Measurements from ENCODE around the gene AFMID. TPM values are rescaled to one million over a fixed set of nuclear protein-coding genes. Genes with fewer than 3 reads are reported as not detected.

AFMID gene
- total and polyA plus RNA-seq, 9 of the 15 experiments (the other 6 are each of a cell fraction or from before 2014, with no cell fraction given), result 62.1 to 188 (median 74.4) TPM

DNA sequence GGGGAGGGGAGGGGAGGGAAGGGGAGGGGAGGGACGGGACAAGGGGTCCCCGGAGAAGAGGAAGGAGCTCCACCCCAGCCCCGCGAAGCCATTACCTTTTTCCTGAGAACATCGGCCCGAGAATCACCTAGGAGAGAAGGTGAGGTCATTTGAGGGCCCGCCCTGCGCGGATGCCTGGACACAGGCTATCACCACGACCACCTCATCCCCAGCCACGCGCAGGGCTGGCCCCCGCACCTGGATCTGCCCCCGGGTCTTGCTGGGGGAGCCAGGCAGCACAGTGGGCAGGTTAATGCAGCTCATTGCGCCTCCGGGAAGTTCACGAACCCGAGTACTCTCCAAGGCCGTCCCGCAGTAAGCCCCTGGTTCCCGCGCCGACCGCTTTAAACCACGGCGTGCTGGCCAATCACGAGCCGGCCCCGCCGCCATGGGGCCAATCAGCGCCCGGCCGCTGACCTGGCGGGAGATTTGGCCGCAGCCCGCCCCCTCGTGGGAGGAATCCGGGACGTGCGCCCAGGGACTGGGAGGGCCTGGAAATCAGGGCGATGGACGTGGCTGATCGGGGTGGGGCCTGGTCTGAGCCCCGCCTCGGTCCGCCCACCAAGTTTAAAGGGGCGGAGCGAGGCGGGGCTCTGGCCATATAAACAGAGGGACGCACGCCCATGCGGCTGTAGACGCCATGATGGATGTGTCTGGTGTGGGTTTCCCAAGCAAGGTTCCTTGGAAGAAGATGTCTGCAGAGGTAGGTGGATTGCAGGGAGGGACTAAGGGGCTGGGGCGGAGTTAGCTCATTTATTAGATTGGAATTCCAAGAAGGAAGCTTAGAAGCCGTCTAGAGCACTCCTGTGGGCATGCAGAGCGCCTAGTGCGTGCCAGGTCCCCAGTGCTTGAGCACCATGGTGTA, at the start of gene AFMID, which contains the start of gene TK1 (continued):
- TF ChIP-seq, protein P1, sequence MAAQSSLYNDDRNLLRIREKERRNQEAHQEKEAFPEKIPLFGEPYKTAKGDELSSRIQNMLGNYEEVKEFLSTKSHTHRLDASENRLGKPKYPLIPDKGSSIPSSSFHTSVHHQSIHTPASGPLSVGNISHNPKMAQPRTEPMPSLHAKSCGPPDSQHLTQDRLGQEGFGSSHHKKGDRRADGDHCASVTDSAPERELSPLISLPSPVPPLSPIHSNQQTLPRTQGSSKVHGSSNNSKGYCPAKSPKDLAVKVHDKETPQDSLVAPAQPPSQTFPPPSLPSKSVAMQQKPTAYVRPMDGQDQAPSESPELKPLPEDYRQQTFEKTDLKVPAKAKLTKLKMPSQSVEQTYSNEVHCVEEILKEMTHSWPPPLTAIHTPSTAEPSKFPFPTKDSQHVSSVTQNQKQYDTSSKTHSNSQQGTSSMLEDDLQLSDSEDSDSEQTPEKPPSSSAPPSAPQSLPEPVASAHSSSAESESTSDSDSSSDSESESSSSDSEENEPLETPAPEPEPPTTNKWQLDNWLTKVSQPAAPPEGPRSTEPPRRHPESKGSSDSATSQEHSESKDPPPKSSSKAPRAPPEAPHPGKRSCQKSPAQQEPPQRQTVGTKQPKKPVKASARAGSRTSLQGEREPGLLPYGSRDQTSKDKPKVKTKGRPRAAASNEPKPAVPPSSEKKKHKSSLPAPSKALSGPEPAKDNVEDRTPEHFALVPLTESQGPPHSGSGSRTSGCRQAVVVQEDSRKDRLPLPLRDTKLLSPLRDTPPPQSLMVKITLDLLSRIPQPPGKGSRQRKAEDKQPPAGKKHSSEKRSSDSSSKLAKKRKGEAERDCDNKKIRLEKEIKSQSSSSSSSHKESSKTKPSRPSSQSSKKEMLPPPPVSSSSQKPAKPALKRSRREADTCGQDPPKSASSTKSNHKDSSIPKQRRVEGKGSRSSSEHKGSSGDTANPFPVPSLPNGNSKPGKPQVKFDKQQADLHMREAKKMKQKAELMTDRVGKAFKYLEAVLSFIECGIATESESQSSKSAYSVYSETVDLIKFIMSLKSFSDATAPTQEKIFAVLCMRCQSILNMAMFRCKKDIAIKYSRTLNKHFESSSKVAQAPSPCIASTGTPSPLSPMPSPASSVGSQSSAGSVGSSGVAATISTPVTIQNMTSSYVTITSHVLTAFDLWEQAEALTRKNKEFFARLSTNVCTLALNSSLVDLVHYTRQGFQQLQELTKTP (IDR thresholded peaks at IDR 0.05; ENCODE audit: low read depth in 1 of 2, partially characterized antibody in 2 of 2), result no peak
- TF ChIP-seq ZBTB7A (IDR thresholded peaks at IDR 0.05; ENCODE audit: borderline replicate concordance, control insufficient read depth, low read depth, low read length) (peak; percentile 53; the same call in 1 of the 2 replicates), GABPB1 (CRISPR knock-in tag; IDR thresholded peaks at IDR 0.05) (peak; percentile 86), RB1 (IDR thresholded peaks at IDR 0.05; ENCODE audit: low read depth) (peak; percentile 100), CBFA2T3 (IDR thresholded peaks at IDR 0.05) (no peak), POLR2AphosphoS5 (IDR thresholded peaks at IDR 0.05; ENCODE audit: control insufficient read depth, insufficient read depth, low read depth, low read length) (peak; percentile 76; the same call in 1 of the 2 replicates), GABPA (tag; conservative IDR thresholded peaks at IDR 0.05; ENCODE audit: low read depth) (peak; percentile 33; the same call in 1 of the 2 replicates), ZNF76 (CRISPR knock-in tag; IDR thresholded peaks at IDR 0.05; ENCODE audit: borderline replicate concordance) (no peak), HCFC1 (IDR thresholded peaks at IDR 0.05; ENCODE audit: low read depth, low read length) (peak; percentile 64), ZNF134 (CRISPR knock-in tag; conservative IDR thresholded peaks at IDR 0.05) (no peak), GTF2A2 (tag; IDR thresholded peaks at IDR 0.05) (no peak), ZNF644 (tag; IDR thresholded peaks at IDR 0.05; ENCODE audit: low read depth) (no peak)
- TF ChIP-seq, protein P2, sequence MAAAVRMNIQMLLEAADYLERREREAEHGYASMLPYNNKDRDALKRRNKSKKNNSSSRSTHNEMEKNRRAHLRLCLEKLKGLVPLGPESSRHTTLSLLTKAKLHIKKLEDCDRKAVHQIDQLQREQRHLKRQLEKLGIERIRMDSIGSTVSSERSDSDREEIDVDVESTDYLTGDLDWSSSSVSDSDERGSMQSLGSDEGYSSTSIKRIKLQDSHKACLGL (CRISPR knock-in tag; IDR thresholded peaks at IDR 0.05; ENCODE audit: borderline replicate concordance, poor library complexity, severe bottlenecking), result peak; percentile 44
- TF ChIP-seq, protein P3, sequence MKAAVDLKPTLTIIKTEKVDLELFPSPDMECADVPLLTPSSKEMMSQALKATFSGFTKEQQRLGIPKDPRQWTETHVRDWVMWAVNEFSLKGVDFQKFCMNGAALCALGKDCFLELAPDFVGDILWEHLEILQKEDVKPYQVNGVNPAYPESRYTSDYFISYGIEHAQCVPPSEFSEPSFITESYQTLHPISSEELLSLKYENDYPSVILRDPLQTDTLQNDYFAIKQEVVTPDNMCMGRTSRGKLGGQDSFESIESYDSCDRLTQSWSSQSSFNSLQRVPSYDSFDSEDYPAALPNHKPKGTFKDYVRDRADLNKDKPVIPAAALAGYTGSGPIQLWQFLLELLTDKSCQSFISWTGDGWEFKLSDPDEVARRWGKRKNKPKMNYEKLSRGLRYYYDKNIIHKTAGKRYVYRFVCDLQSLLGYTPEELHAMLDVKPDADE (conservative IDR thresholded peaks at IDR 0.05; ENCODE audit: control insufficient read depth, low read depth, low read length), result peak; percentile 9; the same call in 1 of the 2 replicates
- TF ChIP-seq, protein P4, sequence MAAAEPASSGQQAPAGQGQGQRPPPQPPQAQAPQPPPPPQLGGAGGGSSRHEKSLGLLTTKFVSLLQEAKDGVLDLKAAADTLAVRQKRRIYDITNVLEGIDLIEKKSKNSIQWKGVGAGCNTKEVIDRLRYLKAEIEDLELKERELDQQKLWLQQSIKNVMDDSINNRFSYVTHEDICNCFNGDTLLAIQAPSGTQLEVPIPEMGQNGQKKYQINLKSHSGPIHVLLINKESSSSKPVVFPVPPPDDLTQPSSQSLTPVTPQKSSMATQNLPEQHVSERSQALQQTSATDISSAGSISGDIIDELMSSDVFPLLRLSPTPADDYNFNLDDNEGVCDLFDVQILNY (CRISPR knock-in tag; IDR thresholded peaks at IDR 0.05), result peak; percentile 92
